Panc1 (cell line): ENCODE data around the gene MSH3. TPM values are rescaled to one million over a fixed set of nuclear protein-coding genes. Genes with fewer than 3 reads are reported as not detected.

ENCODE experiments used
- ATAC-seq: fragments of 200-7000 bp; cut with Tn5 transposase; 2 replicates; pipeline ENCODE4 v1.9.1; 2020; ENCODE audit warnings: mild to moderate bottlenecking, moderate library complexity
- BruUV-seq: library from RNA; stranded (reverse); fragments of 400-500 nt; replicated peaks from 2 replicates; lab custom pipeline; 2021; lab: Mats Ljungman, UMichigan
- CTCF ChIA-PET: fragments of 300-600 bp; sonication (Branson Sonifier 250); formaldehyde crosslinking; loops from one replicate; lab custom pipeline; 2022; ENCODE audit warnings: antibody characterized with exemption; lab: Charles Lee
- POLR2A ChIA-PET: fragments of 300-600 bp; sonication (Branson Sonifier 250); formaldehyde crosslinking; loops from one replicate; lab custom pipeline; 2022; ENCODE audit warnings: antibody characterized with exemption; lab: Charles Lee
- DNase-seq: peaks from one replicate; pipeline ENCODE4 v3.0.0-alpha.2; 2010; ENCODE audit warnings: low read depth, low spot score
- H3K27ac ChIP-seq: 2 replicates; pipeline ENCODE4 v1.5.1; 2011; ENCODE audit warnings: mild to moderate bottlenecking, low read length, inconsistent platforms
- H3K27me3 ChIP-seq: fragments of 200-500 bp; sonication (Bioruptor generic); 2 replicates; pipeline ENCODE4 v1.6.0; 2014; ENCODE audit warnings: low read length, inconsistent platforms; ENCODE audit not compliant: control insufficient read depth, insufficient read depth
- H3K36me3 ChIP-seq: fragments of 200-500 bp; sonication (Bioruptor generic); 2 replicates; pipeline ENCODE4 v1.5.1; 2014; ENCODE audit warnings: inconsistent platforms, mild to moderate bottlenecking, low read length, moderate library complexity; ENCODE audit not compliant: control insufficient read depth, insufficient read depth
- H3K4me1 ChIP-seq: 2 replicates; pipeline ENCODE4 v1.5.1; 2011; ENCODE audit warnings: inconsistent platforms, mild to moderate bottlenecking, low read length, moderate library complexity; ENCODE audit not compliant: control insufficient read depth, insufficient read depth
- H3K4me3 ChIP-seq, 2 experiments: 2 replicates each; pipeline ENCODE4 v1.5.1; 2011 to 2012; ENCODE audit warnings: low read depth in 2 of 2, low read length in 2 of 2, mild to moderate bottlenecking in 2 of 2, inconsistent platforms in 1 of 2, moderate library complexity in 1 of 2
- H3K9me3 ChIP-seq: fragments of 200-500 bp; sonication (Bioruptor generic); 2 replicates; pipeline ENCODE4 v1.5.1; 2014; ENCODE audit warnings: low read depth, mild to moderate bottlenecking, inconsistent platforms, low read length, moderate library complexity; ENCODE audit not compliant: control insufficient read depth, insufficient read depth
- CTCF ChIP-seq: fragments of 450-650 bp; IDR thresholded peaks from 2 replicates; pipeline ENCODE4 v1.5.1; 2017; ENCODE audit warnings: mild to moderate bottlenecking
- POLR2AphosphoS5 ChIP-seq: IDR thresholded peaks from 2 replicates; pipeline ENCODE4 v1.6.1; 2012; ENCODE audit warnings: mild to moderate bottlenecking, low read depth, low read length, moderate library complexity
- SIN3A ChIP-seq: IDR thresholded peaks from 2 replicates; pipeline ENCODE4 v1.6.1; 2012; ENCODE audit warnings: low read depth, mild to moderate bottlenecking, low read length, moderate library complexity, borderline replicate concordance; ENCODE audit not compliant: insufficient read depth
- TCF7L2 ChIP-seq: IDR thresholded peaks from 2 replicates; pipeline ENCODE4 v1.6.1; 2011; ENCODE audit warnings: mild to moderate bottlenecking, low read depth, low read length, inconsistent platforms
- in situ Hi-C: cut with HindIII; loops from 2 replicates; pipeline ENCODE4 v1.10.0; 2016; ENCODE audit warnings: low sequenced_read_pairs, low pct_unique_long_range_greater_than_20kb
- intact Hi-C: fragments of 100-400 bp; cut with micrococcal nuclease; formaldehyde crosslinking; loops from one replicate; pipeline ENCODE4 v1.10.0; 2022; ENCODE audit not compliant: unreplicated experiment
- total RNA-seq: library from RNA; stranded (reverse); gene quantifications from one replicate; pipeline ENCODE4 v1.2.1, GENCODE V29; 2021; ENCODE audit not compliant: unreplicated experiment
- TF ChIP-seq, protein P1 (sequence below), 2 experiments: IDR thresholded peaks; 2 replicates each; pipeline ENCODE4 v1.6.1; 2011 to 2012; ENCODE audit warnings: low read depth in 2 of 2, control low read depth in 1 of 2, low read length in 1 of 2, mild to moderate bottlenecking in 1 of 2, moderate library complexity in 1 of 2; ENCODE audit not compliant: insufficient read depth in 1 of 2

Gene MSH3
- total RNA-seq, 1 experiment from 2014 or later = 18.9 TPM

DNA sequence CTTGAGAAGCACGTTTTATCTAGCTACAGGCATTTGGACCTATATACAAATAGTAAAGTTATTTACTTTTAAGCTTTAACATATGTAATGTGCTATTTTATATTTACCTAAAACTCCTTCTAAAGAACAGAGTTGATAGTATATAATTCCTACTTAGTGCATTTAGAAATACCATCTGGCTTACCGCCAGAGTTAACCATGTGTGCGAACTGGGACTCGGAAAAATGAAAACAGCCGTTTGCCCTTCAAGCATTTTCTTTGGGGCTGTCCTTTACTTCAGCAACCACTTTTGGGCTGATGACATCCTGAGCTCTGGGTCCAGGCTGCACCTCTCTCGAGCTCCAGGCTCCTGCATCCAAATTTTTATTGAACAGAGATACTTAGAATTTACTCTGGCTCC is 22.3 kb downstream of the MSH3 start:
- TF ChIP-seq CTCF (no peak), POLR2AphosphoS5 (no peak), SIN3A (no peak), TCF7L2 (no peak)
- TF ChIP-seq, protein P1, sequence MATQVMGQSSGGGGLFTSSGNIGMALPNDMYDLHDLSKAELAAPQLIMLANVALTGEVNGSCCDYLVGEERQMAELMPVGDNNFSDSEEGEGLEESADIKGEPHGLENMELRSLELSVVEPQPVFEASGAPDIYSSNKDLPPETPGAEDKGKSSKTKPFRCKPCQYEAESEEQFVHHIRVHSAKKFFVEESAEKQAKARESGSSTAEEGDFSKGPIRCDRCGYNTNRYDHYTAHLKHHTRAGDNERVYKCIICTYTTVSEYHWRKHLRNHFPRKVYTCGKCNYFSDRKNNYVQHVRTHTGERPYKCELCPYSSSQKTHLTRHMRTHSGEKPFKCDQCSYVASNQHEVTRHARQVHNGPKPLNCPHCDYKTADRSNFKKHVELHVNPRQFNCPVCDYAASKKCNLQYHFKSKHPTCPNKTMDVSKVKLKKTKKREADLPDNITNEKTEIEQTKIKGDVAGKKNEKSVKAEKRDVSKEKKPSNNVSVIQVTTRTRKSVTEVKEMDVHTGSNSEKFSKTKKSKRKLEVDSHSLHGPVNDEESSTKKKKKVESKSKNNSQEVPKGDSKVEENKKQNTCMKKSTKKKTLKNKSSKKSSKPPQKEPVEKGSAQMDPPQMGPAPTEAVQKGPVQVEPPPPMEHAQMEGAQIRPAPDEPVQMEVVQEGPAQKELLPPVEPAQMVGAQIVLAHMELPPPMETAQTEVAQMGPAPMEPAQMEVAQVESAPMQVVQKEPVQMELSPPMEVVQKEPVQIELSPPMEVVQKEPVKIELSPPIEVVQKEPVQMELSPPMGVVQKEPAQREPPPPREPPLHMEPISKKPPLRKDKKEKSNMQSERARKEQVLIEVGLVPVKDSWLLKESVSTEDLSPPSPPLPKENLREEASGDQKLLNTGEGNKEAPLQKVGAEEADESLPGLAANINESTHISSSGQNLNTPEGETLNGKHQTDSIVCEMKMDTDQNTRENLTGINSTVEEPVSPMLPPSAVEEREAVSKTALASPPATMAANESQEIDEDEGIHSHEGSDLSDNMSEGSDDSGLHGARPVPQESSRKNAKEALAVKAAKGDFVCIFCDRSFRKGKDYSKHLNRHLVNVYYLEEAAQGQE (IDR thresholded peaks at IDR 0.05; ENCODE audit: insufficient read depth in 1 of 2, low read depth in 2 of 2, low read length in 1 of 2) = no peak
- ATAC-seq (no peak), DNase-seq (no peak)
- intact Hi-C loops (no loop called here), in situ Hi-C loops (no loop called here)
- no TSS peak for BruUV-seq
- POLR2A ChIA-PET = no interaction called here
- H3K27ac ChIP-seq = no peak overlapping the region
- peaks cover 13% of the 10 kb centered on the region for H3K36me3 ChIP-seq
- no peak overlapping the region for H3K4me3 ChIP-seq
- CTCF ChIA-PET = no interaction called here
- H3K4me1 ChIP-seq = no peaks in the 10 kb centered on the region
- no peaks in the 10 kb centered on the region for H3K9me3 ChIP-seq
- no peaks in the 10 kb centered on the region for H3K27me3 ChIP-seq

GRCh38 chr5:80686757-80687156 is 32.3 kb downstream of the MSH3 start:
- H3K27me3 ChIP-seq = no peaks in the 10 kb centered on the region
- POLR2A ChIA-PET = no interaction called here
- no peak for DNase-seq
- in situ Hi-C loops = no loop called here
- no peak for ATAC-seq
- H3K9me3 ChIP-seq = no peaks in the 10 kb centered on the region
- no peak overlapping the region for H3K4me3 ChIP-seq
- BruUV-seq = no TSS peak
- 0 out of 2 replicates have a peak, but pooled peaks cover 2% of the 10 kb centered on the region for H3K36me3 ChIP-seq
- intact Hi-C loops = loop anchor here (10.0 kb wide), 2 partner anchors 478 to 508 kb away; no protein-coding TSS in a partner anchor
- no peak overlapping the region for H3K27ac ChIP-seq
- TF ChIP-seq POLR2AphosphoS5 (no peak), TCF7L2 (no peak), CTCF (no peak; the same call in 1 of the 2 replicates), SIN3A (no peak)
- TF ChIP-seq, protein P1 (IDR thresholded peaks at IDR 0.05; ENCODE audit: insufficient read depth in 1 of 2, low read depth in 2 of 2, low read length in 1 of 2) = no peak
- CTCF ChIA-PET = no interaction called here
- no peaks in the 10 kb centered on the region for H3K4me1 ChIP-seq
